ENCODE data around the gene PSME3IP1.

DNA sequence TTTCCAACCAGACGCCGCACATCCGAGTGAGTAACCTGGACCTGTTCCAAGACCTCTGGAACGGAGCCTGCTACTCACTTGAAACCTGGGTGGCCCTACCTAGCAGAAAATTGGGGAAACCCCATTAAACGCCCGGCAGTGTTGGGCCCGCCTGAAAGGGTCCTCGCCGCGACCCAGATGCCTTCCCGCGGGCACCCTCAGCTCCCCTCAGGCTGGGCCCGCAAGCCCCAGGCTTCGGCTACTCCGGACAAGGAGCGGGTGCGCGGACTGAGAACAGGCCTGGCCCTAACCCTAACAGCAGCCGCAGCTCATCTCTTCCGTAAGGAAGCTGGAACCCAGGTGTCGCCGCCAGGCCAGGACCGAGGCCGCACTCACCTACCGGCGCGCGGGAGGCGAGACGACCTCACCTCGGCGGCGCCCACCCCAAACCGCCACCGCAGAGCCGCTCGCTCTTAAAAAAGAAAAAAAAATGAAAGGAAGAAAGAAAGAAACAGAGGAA lies 344 bp downstream of the PSME3IP1 start:
- TF ChIP-seq, protein P1, sequence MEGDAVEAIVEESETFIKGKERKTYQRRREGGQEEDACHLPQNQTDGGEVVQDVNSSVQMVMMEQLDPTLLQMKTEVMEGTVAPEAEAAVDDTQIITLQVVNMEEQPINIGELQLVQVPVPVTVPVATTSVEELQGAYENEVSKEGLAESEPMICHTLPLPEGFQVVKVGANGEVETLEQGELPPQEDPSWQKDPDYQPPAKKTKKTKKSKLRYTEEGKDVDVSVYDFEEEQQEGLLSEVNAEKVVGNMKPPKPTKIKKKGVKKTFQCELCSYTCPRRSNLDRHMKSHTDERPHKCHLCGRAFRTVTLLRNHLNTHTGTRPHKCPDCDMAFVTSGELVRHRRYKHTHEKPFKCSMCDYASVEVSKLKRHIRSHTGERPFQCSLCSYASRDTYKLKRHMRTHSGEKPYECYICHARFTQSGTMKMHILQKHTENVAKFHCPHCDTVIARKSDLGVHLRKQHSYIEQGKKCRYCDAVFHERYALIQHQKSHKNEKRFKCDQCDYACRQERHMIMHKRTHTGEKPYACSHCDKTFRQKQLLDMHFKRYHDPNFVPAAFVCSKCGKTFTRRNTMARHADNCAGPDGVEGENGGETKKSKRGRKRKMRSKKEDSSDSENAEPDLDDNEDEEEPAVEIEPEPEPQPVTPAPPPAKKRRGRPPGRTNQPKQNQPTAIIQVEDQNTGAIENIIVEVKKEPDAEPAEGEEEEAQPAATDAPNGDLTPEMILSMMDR (conservative IDR thresholded peaks at IDR 0.05; ENCODE audit: low read depth in 2 of 2): no peak
- TF ChIP-seq POLR2AphosphoS5 (IDR thresholded peaks at IDR 0.05; ENCODE audit: low read depth): no peak
- no peak for TF ChIP-seq EZH2phosphoT487 (IDR thresholded peaks at IDR 0.05; ENCODE audit: unreplicated experiment)
- TF ChIP-seq, protein P2, sequence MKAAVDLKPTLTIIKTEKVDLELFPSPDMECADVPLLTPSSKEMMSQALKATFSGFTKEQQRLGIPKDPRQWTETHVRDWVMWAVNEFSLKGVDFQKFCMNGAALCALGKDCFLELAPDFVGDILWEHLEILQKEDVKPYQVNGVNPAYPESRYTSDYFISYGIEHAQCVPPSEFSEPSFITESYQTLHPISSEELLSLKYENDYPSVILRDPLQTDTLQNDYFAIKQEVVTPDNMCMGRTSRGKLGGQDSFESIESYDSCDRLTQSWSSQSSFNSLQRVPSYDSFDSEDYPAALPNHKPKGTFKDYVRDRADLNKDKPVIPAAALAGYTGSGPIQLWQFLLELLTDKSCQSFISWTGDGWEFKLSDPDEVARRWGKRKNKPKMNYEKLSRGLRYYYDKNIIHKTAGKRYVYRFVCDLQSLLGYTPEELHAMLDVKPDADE (IDR thresholded peaks at IDR 0.05): no peak
- TF ChIP-seq EZH2 (IDR thresholded peaks at IDR 0.05; ENCODE audit: low read depth, unreplicated experiment): no peak
- TF ChIP-seq, protein P3, sequence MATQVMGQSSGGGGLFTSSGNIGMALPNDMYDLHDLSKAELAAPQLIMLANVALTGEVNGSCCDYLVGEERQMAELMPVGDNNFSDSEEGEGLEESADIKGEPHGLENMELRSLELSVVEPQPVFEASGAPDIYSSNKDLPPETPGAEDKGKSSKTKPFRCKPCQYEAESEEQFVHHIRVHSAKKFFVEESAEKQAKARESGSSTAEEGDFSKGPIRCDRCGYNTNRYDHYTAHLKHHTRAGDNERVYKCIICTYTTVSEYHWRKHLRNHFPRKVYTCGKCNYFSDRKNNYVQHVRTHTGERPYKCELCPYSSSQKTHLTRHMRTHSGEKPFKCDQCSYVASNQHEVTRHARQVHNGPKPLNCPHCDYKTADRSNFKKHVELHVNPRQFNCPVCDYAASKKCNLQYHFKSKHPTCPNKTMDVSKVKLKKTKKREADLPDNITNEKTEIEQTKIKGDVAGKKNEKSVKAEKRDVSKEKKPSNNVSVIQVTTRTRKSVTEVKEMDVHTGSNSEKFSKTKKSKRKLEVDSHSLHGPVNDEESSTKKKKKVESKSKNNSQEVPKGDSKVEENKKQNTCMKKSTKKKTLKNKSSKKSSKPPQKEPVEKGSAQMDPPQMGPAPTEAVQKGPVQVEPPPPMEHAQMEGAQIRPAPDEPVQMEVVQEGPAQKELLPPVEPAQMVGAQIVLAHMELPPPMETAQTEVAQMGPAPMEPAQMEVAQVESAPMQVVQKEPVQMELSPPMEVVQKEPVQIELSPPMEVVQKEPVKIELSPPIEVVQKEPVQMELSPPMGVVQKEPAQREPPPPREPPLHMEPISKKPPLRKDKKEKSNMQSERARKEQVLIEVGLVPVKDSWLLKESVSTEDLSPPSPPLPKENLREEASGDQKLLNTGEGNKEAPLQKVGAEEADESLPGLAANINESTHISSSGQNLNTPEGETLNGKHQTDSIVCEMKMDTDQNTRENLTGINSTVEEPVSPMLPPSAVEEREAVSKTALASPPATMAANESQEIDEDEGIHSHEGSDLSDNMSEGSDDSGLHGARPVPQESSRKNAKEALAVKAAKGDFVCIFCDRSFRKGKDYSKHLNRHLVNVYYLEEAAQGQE (IDR thresholded peaks at IDR 0.05; ENCODE audit: unreplicated experiment): no peak
- no peak for TF ChIP-seq CREB1 (CRISPR knock-in tag; IDR thresholded peaks at IDR 0.05; ENCODE audit: low read depth)
- no peak for TF ChIP-seq JUNB (IDR thresholded peaks at IDR 0.05; ENCODE audit: unreplicated experiment)
- TF ChIP-seq ZNF331 (CRISPR knock-in tag; IDR thresholded peaks at IDR 0.05; ENCODE audit: low read depth): no peak
- no peak for TF ChIP-seq NANOG (IDR thresholded peaks at IDR 0.05; ENCODE audit: borderline replicate concordance)
- no peak for TF ChIP-seq ZNF114 (CRISPR knock-in tag; IDR thresholded peaks at IDR 0.05)

Data from GM23338 (cell line).